Measurements from ENCODE around the gene ARHGAP35.
A peak's percentile ranks its signal among the peaks of the same experiment; 100 is the strongest.
"Not testable (repeated sequence)": the region's sequence is repeated elsewhere in the genome, so short reads cannot be mapped to it uniquely, and the experiment has no call there.

ARHGAP35 gene

DNA sequence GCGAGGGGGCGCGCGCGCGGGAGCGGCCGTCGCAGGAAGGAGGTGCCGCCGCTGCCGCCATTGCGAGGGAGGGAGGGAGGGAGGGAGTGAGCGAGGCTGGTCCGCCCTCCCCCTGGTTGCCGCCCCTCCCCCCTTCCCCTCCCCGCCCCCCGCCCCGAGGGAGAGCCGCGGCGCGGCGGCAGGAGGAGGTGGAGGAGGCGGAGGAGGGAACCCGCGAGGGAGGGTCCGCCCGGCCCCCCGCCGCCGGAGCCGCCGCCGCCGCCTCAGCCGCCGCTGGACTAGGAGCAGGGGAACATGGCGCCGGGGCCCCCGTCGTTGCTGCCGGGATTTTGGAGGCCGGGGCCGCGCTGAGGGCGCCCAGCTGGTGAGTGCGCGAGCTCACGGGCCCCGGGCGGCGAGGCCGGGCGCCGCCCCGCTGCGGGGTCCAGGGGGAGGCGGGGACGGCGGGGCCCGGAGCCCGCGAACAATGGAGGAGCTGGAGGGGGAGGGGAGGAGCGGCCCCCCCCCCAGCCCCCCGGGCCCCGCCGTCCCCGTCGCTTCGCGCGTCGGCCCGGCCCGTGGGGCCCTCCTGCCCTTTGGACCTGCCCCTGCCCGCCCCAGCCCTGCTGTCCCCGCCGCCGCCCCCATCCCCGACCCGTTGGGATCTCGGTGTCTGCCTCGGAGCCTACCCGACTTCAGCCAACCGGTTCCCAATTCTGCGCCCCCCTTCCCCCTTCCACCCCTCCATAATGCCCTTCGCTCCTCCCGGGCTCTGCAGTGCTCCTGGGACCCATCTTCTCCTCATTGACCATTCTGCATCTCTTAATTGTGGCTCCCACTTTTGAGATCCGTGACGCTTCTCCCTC, at the start of gene ARHGAP35:
Gene ARHGAP35, plus strand, starts transcription at position 152 of the 845 bp plus-strand sequence. CDS start 57,679 bp downstream, outside the sequence.
- no peak for DNase-seq (ENCODE audit: low read depth, low spot score)

DNA sequence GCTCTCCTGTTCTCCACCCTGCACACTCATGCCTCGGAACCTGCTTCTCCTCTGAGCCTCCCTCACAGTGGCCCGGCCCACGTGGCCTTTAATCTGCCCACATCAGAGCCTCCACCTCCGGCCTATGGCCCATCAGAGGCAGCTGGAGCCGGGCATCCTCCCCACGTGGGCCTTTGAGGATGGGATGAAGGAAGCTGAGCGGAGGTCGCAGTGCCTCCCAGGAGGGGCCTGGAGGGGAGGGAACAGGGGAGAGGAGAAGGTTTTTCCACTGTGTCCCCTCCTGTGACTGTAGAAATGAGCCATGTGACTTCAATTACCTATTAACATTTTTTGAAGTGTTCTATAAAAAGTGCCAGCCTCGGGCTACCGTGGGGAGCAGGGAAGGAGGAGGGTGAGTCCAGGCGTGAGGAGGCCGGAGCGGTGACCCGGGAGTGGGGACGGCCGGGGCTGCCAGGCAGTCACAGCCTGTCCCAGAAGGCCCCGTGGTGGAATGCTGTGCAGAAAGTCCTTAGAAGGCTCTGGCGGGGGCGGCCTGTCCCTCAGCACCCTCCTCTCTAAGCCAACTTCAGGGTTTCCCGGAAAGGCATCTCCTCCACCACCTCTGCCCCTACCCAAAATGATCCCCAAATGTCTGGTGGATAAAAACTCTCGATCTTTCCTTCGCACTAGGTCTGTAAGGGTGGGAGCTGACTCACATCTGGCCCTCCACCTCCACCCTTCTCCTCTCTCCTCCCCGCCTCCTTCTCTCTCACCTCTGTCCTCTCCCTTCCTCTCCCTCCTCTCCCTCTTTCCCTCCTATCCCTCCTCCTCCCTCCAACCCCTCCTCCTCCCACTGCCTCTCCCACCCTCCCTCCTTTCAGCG, 47.6 kb upstream of the ARHGAP35 start:
- no peak for DNase-seq (ENCODE audit: low read depth, low spot score)

DNA sequence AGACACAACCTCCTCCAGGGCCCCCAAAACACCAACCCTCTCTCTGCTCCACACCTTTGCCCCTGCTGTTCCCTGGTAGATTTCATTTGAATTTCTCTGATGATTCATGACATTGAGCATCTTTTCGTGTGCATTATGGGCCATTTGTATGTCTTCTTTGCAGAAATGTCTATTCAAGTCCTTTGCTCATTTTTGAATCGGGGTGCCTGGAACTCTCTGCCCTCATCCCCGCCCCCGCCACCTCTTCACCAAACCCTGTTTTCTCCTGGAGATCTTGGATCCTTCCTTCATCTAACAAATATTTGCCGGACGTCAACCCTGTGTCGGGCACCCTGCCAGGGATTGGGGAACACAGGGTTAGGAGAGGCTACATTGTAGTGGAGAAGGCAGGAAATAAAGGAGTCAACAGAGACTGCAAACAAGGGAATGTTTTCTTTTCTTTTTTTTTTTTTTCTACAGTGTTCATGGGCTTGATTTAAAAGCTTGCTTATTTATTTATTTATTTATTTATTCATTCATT, 46.9 kb upstream of the ARHGAP35 start:
- peak; percentile 60 for DNase-seq (ENCODE audit: low read depth, low spot score)

DNA sequence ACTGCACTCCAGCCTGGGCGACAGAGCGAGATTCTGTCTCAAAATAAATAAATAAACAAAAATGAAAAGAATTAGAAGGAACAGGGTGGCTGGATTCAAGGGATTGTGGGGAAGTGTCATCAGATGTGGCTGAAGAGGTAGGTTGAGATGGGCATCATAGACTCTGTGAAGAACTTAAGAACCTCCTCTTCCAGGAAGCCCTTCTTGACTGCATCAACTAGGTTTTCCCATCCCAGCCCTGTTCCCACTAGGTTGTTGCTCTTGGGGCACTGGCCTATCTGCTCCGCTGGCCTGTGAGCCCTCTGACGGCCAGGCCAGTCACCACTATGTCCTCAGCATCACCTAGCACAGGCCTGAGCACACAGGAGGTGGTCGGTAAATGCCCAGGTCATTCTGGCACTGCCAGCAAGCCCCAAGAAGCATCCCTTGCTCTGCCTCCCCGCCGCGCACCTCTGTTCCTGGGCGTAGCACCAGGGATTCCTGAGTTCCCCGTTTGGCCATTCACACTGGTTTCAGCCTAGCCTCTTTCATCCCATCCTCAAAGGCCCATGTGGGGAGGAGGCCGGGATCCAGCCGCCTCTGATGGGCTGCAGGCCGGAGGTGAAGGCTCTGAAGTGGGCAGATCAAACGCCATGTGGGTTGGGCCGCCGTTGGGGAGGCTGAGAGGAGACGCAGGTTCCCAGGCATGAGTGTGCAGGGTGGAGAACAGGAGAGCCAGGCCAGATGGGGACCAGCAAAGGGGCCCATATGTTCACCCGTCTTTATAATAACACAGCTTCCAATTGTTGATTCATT, 44.8 kb upstream of the ARHGAP35 start:
- DNase-seq (ENCODE audit: low read depth, low spot score), result no peak

DNA sequence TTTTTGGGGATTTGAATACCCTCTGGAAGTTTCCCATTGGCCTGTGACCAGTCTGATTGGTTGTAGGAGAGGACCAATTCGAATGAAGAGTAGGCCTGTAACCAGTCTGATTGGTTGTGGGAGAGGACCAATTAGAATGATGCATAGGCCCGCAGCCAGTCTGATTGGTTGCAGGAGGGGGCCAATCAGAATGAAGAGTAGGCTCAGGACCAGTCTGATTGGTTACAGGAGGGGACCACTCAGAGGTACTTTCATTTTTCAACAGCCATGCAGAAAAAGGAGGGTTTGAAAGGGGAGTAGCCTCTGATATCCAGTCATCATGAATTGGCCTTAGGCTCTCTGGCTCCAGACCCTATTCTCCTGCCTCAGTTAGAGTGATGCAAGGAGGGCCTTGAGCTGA, 42.0 kb upstream of the ARHGAP35 start:
- DNase-seq (ENCODE audit: low read depth, low spot score), result no peak

DNA sequence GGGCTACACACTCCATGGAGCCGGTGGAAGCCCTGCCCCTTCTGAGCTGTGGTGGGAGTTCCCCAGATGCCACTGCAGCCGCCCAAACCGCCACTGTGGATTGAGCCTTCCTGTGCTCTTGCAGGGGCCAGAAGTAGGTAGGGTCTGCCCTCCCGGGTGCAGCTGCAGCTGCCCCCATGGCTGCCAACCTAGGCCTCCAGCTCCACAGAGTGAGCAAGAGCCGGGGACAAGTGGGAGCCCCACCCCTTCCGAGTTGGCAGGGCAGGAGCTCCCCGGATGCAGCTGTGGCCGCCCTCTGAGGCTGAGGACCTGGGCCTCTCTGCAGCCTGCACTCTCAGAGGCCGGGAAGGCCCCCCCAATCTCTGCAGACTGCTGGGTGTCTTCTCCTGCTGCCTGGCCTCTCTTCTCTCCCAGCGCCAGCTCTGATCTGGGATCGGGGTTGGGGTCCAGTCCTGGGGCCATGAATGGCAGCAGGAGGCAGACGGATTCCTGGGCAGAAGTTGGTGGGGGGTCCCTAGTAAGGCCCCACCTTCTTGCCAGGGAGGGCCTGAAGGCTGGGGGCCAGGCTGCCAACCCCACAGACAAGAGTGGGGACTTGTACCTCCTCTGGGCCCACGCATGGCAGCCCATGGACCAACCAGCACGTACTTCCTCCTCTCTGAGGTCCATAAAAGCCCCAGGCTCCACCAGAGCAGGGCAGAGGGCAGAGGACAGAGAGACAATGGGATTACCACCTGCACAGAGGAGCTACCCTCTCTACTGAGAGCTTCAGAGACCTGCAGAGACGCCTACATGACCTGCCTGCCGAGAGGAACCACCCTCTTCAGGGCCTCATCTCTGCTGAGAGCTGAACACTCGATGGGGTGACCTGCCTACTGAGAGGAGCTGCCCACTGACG, 39.0 kb upstream of the ARHGAP35 start:
- no peak for DNase-seq (ENCODE audit: low read depth, low spot score)

DNA sequence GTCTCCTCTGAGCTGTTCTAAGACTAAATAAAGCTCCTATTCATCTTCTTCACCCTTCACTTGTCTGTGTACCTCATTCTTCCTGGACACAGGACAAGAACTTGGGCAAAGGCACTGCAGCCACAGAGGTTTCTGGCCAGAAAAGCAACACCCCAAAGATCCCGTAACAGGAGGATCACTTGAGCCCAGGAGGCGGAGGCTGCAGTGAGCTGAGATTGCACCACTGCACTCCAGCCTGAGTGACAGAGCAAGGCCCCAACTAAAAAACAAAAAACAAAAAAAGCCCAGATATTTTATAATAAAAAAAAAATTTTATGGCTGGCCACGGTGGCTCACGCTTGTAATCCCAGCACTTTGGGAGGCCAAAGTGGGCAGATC, 38.4 kb upstream of the ARHGAP35 start:
- DNase-seq (ENCODE audit: low read depth, low spot score), result not testable (repeated sequence)

DNA sequence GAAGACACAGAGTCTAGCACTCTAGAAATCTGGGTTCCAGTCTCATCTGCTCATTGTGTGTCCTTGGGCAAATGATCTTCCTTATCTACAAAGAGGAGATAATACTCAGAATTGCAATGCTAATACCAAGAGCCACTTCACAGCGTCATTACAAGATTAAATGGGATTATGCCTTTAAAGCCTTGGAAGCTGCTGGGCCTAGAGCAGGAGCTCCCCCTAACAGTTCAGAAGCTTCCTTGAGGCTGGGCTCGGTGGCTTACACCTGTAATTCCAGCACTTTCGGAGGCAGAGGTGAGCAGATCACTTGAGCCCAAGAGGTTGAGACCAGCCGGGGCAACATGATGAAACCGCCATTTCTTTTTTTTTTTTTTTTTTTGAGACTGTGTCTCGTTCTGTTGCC, 37.7 kb upstream of the ARHGAP35 start:
- no peak for DNase-seq (ENCODE audit: low read depth, low spot score)

DNA sequence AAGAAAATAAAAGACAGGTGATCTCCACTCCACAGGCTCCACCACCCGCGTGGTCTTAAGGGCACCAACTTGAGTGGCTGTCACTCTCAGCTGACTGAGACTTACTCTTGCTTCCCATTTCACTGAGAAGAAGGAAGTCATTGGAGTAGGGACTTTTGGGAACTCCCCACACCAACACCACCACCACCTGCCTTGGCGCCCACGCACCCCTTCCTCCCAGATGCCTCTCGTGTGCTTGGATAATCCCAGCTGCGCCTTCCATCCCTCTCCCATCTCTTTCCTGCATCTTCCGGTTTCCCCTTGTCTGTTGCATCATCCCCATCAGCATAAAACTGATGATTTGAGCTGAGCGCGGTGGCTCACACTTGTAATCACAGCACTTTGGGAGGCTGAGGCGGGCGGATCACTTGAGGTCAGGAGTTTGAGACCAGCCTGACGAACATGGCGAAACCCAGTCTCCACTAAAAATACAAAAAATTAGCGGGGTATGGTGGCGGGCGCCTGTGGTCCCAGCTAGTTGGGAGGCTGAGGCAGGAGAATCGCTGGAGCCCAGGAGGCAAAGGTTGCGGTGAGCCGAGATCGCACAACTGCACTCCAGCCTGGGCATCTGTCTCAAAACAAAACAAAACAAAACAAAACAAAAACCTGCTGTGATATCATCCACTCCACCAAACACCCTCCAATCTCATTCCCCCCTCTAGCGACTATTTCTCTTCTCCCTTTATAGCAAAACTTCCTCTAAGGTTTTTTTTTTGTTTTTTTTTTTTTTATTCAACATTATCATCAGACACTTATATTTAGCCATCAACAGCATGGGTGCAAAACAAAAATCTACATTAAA, 35.7 kb upstream of the ARHGAP35 start:
- no peak for DNase-seq (ENCODE audit: low read depth, low spot score)

DNA sequence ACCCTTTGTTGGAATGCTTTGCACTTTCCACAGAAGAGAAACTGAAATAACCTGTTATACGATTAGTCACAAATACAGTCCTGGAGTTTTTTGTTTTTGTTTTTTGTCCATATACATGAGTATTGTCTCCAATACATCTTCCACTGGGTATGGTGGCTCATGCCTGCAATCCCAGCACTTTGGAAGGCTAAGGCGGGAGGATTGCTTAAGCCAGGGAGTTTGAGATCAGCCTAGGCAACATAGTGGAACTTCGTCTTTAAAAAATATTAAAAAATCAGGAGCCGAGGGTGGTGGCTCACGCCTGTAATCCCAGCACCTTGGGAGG, 35.1 kb upstream of the ARHGAP35 start:
- DNase-seq (ENCODE audit: low read depth, low spot score), result no peak

DNA sequence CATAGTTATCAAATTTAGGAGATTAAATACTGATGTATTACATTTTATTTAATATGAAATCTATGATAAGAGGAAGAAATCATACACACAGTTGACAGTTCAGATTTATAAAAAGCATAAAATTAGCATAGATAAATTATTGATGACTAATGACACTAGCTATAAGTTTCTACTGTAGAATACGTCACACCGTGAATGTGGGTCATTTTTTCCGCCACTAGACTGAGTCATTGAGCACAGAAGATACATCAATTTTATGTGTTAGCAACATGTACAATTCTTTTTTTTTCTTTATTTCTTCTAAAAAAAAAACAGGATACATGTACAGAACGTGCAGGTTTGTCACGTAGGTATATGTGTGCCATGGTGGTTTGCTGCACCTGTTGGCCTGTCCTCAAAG, 32.3 kb upstream of the ARHGAP35 start:
- no peak for DNase-seq (ENCODE audit: low read depth, low spot score)

DNA sequence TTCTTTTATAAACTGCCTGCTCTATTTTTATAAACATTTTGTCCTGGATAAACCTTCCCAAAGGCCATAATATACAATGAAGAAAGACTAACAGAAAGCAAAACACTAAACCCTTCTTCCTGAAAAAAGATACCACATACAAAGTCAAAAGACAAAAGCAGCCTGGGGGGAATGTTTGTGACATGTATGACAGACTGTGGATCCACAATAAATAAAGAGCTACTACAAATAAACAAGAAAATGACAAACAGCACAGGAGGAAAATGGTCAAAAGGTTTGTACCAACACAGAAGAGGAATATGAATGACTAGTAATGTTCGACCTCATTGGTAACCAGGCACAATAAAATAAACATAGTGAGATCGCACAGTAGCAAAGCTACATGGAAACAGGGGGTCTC, 29.9 kb upstream of the ARHGAP35 start:
- DNase-seq (ENCODE audit: low read depth, low spot score), result no peak

DNA sequence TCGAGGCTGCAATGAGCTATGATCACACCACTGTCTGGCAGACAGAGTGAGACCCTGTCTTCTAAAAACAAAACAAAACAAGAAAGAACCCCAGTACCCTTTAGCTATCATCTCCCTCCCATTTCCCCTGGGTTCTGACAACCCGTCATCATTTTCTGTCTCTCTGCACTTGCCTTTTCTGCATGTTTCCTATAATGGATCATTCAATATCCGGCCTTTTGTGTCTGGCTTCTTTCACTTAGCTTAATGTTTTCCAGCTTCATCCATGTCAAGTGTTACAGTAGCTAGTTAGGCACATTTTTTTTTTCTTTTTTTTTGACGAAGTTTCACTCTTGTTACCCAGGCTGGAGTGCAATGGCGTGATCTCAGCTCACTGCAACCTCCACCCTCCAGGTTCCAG, 26.7 kb upstream of the ARHGAP35 start:
- no peak for DNase-seq (ENCODE audit: low read depth, low spot score)

DNA sequence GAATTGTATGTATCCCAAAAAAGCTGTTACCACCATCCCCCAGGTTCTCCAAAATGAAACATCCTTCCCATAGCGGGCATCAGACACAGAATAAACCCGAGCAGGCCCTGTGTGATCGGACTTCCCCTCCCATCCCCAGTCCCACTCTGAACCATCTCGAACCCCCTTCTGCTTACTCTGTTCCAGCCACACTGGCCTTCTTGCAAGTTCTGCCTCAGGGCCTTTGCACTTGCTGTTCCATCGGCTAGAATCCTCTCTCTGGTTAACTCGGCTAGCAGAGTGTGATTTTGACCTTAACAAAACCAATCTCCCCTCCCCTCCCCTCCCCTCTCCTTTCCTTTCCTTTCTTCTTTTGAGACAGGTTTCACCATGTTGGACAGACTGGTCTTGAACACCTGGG, 25.8 kb upstream of the ARHGAP35 start:
- DNase-seq (ENCODE audit: low read depth, low spot score), result no peak

DNA sequence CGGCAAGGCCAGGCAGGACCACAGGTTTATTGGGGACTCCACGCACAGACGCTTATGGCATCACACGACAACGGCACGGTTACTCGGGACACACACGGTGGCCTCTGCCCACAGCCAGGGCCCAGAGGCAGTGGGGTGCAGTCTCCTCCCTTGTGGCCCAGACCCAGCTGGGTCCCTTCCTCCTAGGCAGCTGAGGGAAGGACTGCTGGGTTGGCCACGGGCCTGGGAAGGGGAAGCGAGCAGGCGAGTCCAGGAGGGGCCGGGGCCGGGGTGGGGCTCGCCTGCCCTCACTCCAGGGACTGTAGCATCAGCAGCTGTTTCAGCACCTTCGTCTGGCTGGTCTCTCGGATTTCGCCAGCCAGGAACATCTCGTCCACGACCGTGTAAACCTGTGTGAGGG, 22.6 kb upstream of the ARHGAP35 start:
- no peak for DNase-seq (ENCODE audit: low read depth, low spot score)

DNA sequence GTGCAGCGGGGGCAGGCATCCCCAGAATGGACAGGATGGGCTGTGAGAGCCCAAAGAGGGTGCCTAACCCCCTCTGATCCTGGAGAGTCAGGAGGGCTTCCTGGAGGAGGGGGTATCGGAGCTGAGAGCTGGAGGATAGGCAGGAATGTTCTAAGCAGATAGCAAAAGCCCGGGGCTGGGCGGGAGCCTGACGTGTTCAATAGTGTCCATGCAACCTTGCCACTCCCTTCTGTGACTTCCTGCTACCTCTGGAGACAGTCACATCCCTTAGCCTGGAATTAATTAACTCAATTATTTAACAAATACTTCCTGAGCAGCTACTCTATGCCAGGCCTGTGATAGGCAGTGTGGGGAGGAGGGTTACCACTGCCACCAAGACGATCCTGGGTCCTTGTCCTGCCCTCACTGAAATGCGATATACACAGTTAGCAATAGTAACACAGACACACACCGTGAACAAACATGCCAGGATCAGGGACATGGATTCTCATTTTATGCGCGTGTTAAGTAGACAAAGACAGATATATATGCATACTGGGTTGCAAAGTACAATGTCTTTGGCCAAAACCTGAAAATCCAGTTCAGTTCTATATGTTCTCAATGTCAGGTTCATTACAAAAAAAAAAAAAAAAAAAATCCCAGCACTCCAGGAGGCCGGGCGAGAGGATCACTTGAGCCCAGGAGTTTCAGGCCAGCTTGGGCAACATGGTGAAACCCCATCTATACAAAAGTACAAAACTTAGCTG, 20.9 kb upstream of the ARHGAP35 start:
- DNase-seq (ENCODE audit: low read depth, low spot score), result no peak

DNA sequence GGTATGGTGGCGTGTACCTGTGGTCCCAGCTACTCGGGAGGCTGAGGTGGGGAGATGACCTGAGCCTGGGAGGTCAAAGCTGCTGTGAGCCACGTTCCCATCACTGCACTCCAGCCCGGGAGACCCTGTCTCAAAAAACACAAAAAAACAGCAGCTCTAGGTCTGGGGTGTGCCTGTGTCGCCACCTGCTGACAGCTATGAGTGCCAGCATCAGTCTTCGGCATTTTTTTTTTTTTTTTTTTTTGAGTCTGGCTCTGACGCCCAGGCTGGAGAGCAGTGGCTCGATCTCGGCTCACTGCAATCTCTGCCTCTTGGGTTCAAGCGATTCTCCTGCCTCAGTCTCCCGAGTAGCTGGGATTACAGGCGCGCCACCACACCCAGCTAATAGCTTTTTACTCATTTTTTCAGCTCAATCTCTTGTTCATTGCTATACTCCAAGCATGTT, 20.3 kb upstream of the ARHGAP35 start:
- DNase-seq (ENCODE audit: low read depth, low spot score), result peak; percentile 82

DNA sequence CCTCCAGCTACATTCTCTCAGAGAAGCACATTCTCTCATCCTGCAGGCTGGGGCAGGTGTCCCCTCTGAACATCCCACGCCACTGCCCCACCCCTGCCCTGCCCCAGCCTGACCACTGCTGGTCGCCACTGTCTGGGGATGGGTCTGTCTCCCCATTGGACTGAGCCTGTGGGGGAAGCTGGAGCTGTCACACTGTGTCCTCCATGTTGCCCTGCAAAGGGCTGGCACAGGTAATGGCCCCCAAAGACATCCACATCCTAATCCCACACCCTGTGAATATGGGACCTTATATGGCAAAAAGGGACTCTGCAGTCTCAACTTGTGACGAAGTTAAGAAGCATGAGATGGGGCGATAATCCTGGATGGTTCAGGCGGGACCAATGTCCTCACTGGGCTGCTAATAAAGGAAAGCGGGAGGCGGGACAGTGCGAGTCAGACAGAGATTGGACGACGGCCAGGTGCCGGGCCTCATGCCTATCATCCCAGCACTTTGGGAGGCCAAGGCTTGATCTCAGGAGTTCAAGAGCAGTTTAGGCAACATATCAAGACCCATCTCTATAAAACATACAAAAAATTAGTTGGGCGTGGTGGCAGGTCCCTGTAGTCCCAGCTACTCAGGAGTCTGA, 19.2 kb upstream of the ARHGAP35 start:
- peak; percentile 72 for DNase-seq (ENCODE audit: low read depth, low spot score)

DNA sequence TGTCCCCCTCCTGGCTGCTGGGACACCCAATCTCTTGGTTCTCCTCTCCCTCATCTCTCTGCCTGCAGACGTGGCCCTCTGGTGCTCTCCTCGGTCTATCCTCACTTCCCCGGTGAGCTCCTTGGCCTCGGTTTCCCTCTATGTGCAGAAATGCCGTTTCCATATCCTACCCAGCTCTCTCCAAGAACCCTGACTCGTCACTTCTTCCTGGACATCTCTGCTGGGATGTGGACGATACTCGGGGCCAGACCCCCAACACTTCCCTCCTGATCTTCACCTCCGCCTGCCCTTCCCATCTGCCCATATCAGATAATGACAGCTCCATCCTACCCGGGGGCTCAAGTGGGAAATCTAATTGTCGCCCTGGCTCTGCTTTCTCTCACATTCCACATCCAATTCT, 18.0 kb upstream of the ARHGAP35 start:
- no peak for DNase-seq (ENCODE audit: low read depth, low spot score)

Measured in astrocyte of the hippocampus (primary cell).